ENCODE data around the gene PLEKHG4. TPM values are rescaled to one million over a fixed set of nuclear protein-coding genes. Genes with fewer than 3 reads are reported as not detected.

PLEKHG4 gene
- total and polyA plus RNA-seq, 2 donors (not counting 1 experiment from before 2014, with no cell fraction given) = 9.9 to 37.7 TPM

DNA sequence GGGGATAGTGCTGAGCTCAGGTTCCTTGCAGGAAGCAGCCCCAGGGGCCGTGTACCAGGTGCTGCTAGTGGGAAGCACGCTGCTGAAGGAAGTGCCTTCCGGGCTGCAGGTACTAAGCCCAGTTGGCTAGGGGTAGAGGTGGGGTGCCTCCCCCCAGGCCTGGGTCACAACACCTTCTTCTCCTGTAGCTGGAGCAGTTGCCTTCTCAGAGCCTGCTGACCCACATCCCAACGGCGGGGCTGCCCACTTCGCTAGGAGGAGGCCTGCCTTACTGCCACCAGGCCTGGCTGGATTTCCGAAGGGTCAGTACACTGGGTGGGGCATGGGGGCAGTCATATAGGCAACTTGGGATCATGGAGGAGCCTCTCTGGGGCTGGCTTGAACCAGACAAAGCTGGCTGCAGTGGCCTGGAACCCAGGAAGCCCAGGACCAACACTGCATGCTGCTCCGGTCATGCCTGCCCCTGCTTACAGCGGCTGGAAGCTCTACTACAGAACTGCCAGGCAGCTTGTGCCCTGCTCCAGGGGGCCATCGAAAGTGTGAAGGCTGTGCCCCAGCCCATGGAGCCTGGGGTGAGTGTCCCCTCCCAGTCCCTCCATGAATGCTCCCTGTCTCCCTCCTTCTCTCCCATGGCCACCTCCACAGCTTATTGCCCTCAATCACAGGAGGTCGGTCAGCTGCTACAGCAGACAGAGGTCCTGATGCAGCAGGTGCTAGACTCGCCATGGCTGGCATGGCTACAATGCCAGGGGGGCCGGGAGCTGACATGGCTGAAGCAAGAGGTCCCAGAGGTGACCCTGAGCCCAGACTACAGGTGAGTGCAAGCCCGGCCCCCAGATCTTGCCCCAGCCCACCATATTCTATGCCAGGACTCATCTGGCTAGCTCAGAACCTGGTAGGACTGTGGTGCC is 2.5 kb downstream of the PLEKHG4 start:
- Histone ChIP-seq H2AFZ (ENCODE audit: low read length) (no peak overlapping the region), H3K4me3 (replicated peaks in 1 of 4; ENCODE audit: control extremely low read depth in 1 of 4, insufficient read depth in 1 of 4, low read depth in 3 of 4, low read length in 4 of 4) (no peak overlapping the region), H3K9me3 (ENCODE audit: control insufficient read depth, insufficient read depth, low read depth, low read length) (no peaks in the 10 kb centered on the region), H3K79me2 (ENCODE audit: control insufficient read depth, insufficient read depth, low read length) (peaks cover 5% of the 10 kb centered on the region), H3K4me1 (ENCODE audit: control insufficient read depth, extremely low read depth, insufficient read depth, low read length) (peaks cover 12% of the 10 kb centered on the region), H4K20me1 (ENCODE audit: control insufficient read depth, extremely low read depth, insufficient read depth, low read length) (no peaks in the 10 kb centered on the region), H3K9ac (ENCODE audit: insufficient read depth, low read length) (no peak overlapping the region), H3K27me3 (ENCODE audit: control insufficient read depth, insufficient read depth, low read length) (no peaks in the 10 kb centered on the region), H3K27ac (ENCODE audit: insufficient read depth, low read length) (no peak overlapping the region), H3K36me3 (ENCODE audit: control insufficient read depth, insufficient read depth, low read length) (peaks cover 15% of the 10 kb centered on the region), H3K4me2 (ENCODE audit: extremely low read depth, insufficient read depth, low read length) (no peak overlapping the region)
- TF ChIP-seq, protein P1, sequence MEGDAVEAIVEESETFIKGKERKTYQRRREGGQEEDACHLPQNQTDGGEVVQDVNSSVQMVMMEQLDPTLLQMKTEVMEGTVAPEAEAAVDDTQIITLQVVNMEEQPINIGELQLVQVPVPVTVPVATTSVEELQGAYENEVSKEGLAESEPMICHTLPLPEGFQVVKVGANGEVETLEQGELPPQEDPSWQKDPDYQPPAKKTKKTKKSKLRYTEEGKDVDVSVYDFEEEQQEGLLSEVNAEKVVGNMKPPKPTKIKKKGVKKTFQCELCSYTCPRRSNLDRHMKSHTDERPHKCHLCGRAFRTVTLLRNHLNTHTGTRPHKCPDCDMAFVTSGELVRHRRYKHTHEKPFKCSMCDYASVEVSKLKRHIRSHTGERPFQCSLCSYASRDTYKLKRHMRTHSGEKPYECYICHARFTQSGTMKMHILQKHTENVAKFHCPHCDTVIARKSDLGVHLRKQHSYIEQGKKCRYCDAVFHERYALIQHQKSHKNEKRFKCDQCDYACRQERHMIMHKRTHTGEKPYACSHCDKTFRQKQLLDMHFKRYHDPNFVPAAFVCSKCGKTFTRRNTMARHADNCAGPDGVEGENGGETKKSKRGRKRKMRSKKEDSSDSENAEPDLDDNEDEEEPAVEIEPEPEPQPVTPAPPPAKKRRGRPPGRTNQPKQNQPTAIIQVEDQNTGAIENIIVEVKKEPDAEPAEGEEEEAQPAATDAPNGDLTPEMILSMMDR (conservative IDR thresholded peaks at IDR 0.05 in 1 of 2, IDR thresholded peaks at IDR 0.05 in 1 of 2; ENCODE audit: low read depth in 1 of 2, low read length in 2 of 2) = no peak
- no peak for TF ChIP-seq EZH2 (IDR thresholded peaks at IDR 0.05; ENCODE audit: low read length, missing control alignments)
- no peak for DNase-seq (ENCODE audit: low read depth in 2 of 2)

DNA sequence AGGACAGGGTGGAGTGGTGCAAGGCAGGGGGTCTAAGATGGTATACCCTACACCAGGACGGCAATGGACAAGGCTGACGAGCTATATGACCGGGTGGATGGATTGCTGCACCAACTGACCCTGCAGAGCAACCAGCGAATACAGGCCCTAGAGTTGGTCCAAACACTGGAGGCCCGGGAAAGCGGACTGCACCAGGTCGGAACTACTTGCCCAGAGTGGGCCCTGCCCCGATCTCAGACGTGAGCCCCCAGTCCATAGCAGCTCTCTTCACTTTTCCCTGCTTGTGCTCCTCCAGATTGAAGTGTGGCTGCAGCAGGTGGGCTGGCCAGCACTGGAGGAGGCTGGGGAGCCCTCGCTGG is 3.1 kb downstream of the PLEKHG4 start:
- no peak for DNase-seq (ENCODE audit: low read depth in 2 of 2)
- Histone ChIP-seq H3K4me2 (ENCODE audit: extremely low read depth, insufficient read depth, low read length) (no peak overlapping the region), H3K27ac (ENCODE audit: insufficient read depth, low read length) (no peak overlapping the region)

More for the DNA sequence above, 3.1 kb downstream of the PLEKHG4 start:
- Histone ChIP-seq H3K27me3 (ENCODE audit: control insufficient read depth, insufficient read depth, low read length) (no peaks in the 10 kb centered on the region), H2AFZ (ENCODE audit: low read length) (no peak overlapping the region), H3K9me3 (ENCODE audit: control insufficient read depth, insufficient read depth, low read depth, low read length) (no peaks in the 10 kb centered on the region), H3K4me3 (replicated peaks in 1 of 4; ENCODE audit: control extremely low read depth in 1 of 4, insufficient read depth in 1 of 4, low read depth in 3 of 4, low read length in 4 of 4) (no peak overlapping the region), H3K9ac (ENCODE audit: insufficient read depth, low read length) (no peak overlapping the region), H3K79me2 (ENCODE audit: control insufficient read depth, insufficient read depth, low read length) (peaks cover 5% of the 10 kb centered on the region), H3K4me1 (ENCODE audit: control insufficient read depth, extremely low read depth, insufficient read depth, low read length) (peaks cover 11% of the 10 kb centered on the region), H4K20me1 (ENCODE audit: control insufficient read depth, extremely low read depth, insufficient read depth, low read length) (no peaks in the 10 kb centered on the region), H3K36me3 (ENCODE audit: control insufficient read depth, insufficient read depth, low read length) (peaks cover 15% of the 10 kb centered on the region)
- TF ChIP-seq, protein P1 (conservative IDR thresholded peaks at IDR 0.05 in 1 of 2, IDR thresholded peaks at IDR 0.05 in 1 of 2; ENCODE audit: low read depth in 1 of 2, low read length in 2 of 2) = no peak
- no peak for TF ChIP-seq EZH2 (IDR thresholded peaks at IDR 0.05; ENCODE audit: low read length, missing control alignments)
